Measurements from ENCODE around the gene LTBP1. TPM values are rescaled to one million over a fixed set of nuclear protein-coding genes. Genes with fewer than 3 reads are reported as not detected.
"Not testable (repeated sequence)": the region's sequence is repeated elsewhere in the genome, so short reads cannot be mapped to it uniquely, and the experiment has no call there.

LTBP1 gene
- total RNA-seq, 2 donors from 2014 or later = 2.2 to 33.8 TPM

DNA sequence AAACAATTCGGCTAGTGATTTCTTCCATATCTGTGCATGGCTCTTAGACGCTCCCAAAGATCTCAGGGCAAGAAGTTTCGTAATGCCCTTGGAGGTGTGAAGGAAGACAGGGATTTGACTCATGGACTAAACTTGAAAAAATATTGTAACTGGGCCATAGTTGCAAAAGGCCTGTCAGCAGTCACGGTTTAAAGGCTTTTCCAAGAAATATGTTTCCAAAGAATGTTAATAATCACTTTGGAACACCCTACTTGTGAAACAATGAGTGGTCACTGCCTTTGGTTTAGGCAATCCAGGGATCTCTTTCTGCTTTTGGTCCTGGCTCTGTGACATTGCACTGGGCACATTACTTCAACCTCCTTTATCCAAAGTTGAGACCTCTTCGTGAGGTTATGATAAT is 427.2 kb downstream of the LTBP1 start:
- no peak for DNase-seq
- no peaks in the 10 kb centered on the region for H3K9me3 ChIP-seq (ENCODE audit: control insufficient read depth, low read length, poor library complexity, severe bottlenecking)
- no peaks in the 10 kb centered on the region for H3K4me1 Mint-ChIP-seq
- no peak overlapping the region for H3K4me3 Mint-ChIP-seq
- H3K36me3 Mint-ChIP-seq (ENCODE audit: low read depth) = no peaks in the 10 kb centered on the region
- no peaks in the 10 kb centered on the region for H3K27me3 Mint-ChIP-seq
- ATAC-seq = no peak
- H3K27ac Mint-ChIP-seq = no peak overlapping the region

DNA sequence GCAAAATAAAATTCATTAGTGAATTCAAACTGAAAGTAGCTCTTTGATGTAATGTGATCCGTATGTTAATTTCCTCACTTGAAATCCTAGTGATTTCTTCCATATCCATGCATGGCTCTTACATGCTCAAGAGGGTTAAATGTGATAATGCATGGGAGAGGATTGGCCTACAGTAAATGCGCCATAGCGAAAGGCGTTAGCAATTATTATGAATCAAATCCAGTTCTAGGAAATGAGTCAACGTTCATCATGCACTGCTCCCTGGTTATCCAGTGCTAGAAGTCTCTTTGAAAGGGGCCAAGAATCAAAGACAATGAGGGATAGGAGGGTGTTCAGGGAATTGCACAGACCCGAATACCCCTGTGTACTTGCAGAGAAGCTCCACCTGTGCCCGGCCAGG is 428.3 kb downstream of the LTBP1 start:
- DNase-seq = no peak
- no peaks in the 10 kb centered on the region for H3K9me3 ChIP-seq (ENCODE audit: control insufficient read depth, low read length, poor library complexity, severe bottlenecking)
- no peaks in the 10 kb centered on the region for H3K4me1 Mint-ChIP-seq
- no peak for ATAC-seq
- H3K36me3 Mint-ChIP-seq (ENCODE audit: low read depth) = no peaks in the 10 kb centered on the region
- H3K4me3 Mint-ChIP-seq = no peak overlapping the region
- H3K27ac Mint-ChIP-seq = no peak overlapping the region
- H3K27me3 Mint-ChIP-seq = no peaks in the 10 kb centered on the region

GRCh38 chr2:33377048-33377447 is 430.3 kb downstream of the LTBP1 start:
- H3K36me3 Mint-ChIP-seq (ENCODE audit: low read depth) = no peaks in the 10 kb centered on the region
- peaks cover 8% of the 10 kb centered on the region for H3K27me3 Mint-ChIP-seq
- no peak for DNase-seq
- no peak for ATAC-seq
- H3K4me1 Mint-ChIP-seq = no peaks in the 10 kb centered on the region
- H3K27ac Mint-ChIP-seq = no peak overlapping the region
- H3K9me3 ChIP-seq (ENCODE audit: control insufficient read depth, low read length, poor library complexity, severe bottlenecking) = no peaks in the 10 kb centered on the region
- no peak overlapping the region for H3K4me3 Mint-ChIP-seq

- ATAC-seq (no peak), DNase-seq (no peak)
- H3K9me3 ChIP-seq (ENCODE audit: control insufficient read depth, low read length, poor library complexity, severe bottlenecking) = no peaks in the 10 kb centered on the region
- no peaks in the 10 kb centered on the region for H3K36me3 Mint-ChIP-seq (ENCODE audit: low read depth)
- H3K27ac Mint-ChIP-seq = no peak overlapping the region
- no peak overlapping the region for H3K4me3 Mint-ChIP-seq
- no peaks in the 10 kb centered on the region for H3K4me1 Mint-ChIP-seq
- H3K27me3 Mint-ChIP-seq = peaks cover 18% of the 10 kb centered on the region
Measured at GRCh38 chr2:33378556-33379210, 431.9 kb downstream of the LTBP1 start.

GRCh38 chr2:33380001-33380609 is 433.4 kb downstream of the LTBP1 start:
- no peak for ATAC-seq
- H3K27me3 Mint-ChIP-seq = peaks cover 31% of the 10 kb centered on the region
- DNase-seq = no peak
- H3K27ac Mint-ChIP-seq = no peak overlapping the region
- H3K9me3 ChIP-seq (ENCODE audit: control insufficient read depth, low read length, poor library complexity, severe bottlenecking) = no peaks in the 10 kb centered on the region
- no peaks in the 10 kb centered on the region for H3K4me1 Mint-ChIP-seq
- no peaks in the 10 kb centered on the region for H3K36me3 Mint-ChIP-seq (ENCODE audit: low read depth)
- no peak overlapping the region for H3K4me3 Mint-ChIP-seq

DNA sequence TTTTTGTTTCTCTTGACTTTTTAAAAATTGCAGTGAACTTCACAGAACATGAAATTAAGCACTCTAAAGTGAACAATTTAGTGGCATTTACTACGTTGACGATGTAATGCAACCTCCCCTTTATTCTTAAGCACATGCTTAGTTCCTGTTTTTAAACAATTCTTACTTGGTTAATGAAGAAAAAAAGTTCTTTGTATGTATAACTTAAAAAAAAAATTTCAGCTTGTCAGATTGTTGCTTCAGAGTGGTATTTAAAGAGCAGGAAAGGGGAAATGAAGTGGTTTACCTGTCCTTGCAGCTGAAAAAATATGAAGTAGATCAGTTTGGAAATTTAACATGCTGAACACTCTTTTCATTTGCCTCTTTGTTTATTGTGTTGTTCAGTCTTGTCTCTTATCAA is 434.0 kb downstream of the LTBP1 start:
- ATAC-seq = no peak
- H3K4me3 Mint-ChIP-seq = no peak overlapping the region

GRCh38 chr2:33381301-33381858 is 434.6 kb downstream of the LTBP1 start:
- Mint-ChIP-seq H3K4me1 (no peaks in the 10 kb centered on the region), H3K27ac (no peak overlapping the region), H3K4me3 (no peak overlapping the region), H3K36me3 (ENCODE audit: low read depth) (no peaks in the 10 kb centered on the region), H3K27me3 (peaks cover 42% of the 10 kb centered on the region)
- ATAC-seq = no peak
- no peaks in the 10 kb centered on the region for H3K9me3 ChIP-seq (ENCODE audit: control insufficient read depth, low read length, poor library complexity, severe bottlenecking)
- DNase-seq = no peak

More for the DNA sequence above, 434.0 kb downstream of the LTBP1 start:
- Mint-ChIP-seq H3K27me3 (peaks cover 36% of the 10 kb centered on the region), H3K27ac (no peak overlapping the region), H3K4me1 (no peaks in the 10 kb centered on the region), H3K36me3 (ENCODE audit: low read depth) (no peaks in the 10 kb centered on the region)
- H3K9me3 ChIP-seq (ENCODE audit: control insufficient read depth, low read length, poor library complexity, severe bottlenecking) = no peaks in the 10 kb centered on the region
- no peak for DNase-seq

DNA sequence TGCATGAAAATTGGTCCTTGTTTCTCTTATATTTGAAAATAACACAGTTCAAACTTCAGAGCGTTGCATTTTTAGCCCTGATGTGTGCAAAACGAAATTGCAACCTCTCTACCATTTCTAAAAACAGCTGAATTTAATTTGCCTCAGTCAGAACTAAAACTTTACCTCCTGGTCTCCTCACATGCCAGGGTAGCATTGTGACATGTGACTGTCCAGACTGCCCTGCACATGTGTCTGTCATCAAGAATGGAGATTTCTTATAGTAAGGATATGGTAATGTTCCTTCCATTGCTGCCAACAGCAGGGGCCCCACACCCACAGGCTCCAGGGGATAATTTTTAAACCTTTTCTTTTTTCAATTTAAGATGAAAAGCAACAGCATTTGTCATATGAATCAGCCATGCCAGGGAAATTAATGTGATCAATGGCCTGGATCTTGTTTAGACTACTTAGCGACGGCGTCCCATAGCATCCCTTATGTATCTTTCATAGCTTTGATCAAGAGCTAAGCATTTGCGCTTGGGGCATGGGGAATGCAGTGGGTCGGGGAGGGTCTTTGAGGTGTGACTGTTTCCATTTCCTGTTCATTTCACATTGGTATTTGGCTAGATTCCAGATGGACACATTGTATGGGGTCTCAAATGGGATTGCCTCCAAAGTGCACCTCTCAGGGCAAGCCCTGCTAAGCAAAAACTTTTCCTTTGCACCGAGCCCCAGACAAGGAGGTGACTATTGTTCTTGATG is 437.3 kb downstream of the LTBP1 start:
- Mint-ChIP-seq H3K4me3 (no peak overlapping the region), H3K27me3 (peaks cover 57% of the 10 kb centered on the region), H3K27ac (no peak overlapping the region), H3K36me3 (ENCODE audit: low read depth) (no peaks in the 10 kb centered on the region), H3K4me1 (no peaks in the 10 kb centered on the region)
- no peak for DNase-seq
- ATAC-seq = no peak
- H3K9me3 ChIP-seq (ENCODE audit: control insufficient read depth, low read length, poor library complexity, severe bottlenecking) = no peaks in the 10 kb centered on the region

DNA sequence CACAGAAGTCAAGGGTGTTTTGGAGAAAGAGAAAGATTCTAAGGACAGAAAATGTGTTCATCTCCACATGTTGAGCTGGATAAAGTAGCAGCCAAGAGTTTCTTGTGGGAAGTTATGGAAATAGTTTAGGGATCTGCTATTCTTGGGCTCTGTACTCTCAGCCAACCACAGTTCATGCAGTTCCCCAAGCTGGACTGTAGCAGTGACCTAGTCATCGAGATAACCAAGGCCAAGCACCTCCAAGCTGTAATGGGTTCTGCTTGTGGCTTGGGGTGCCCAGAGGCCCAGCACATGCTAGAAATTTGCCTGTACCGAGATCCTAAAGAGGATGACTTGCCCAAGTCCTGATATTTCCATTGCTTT is 437.8 kb downstream of the LTBP1 start:
- no peaks in the 10 kb centered on the region for H3K4me1 Mint-ChIP-seq
- no peak overlapping the region for H3K27ac Mint-ChIP-seq
- ATAC-seq (no peak), DNase-seq (no peak)
- peaks cover 57% of the 10 kb centered on the region for H3K27me3 Mint-ChIP-seq
- H3K9me3 ChIP-seq (ENCODE audit: control insufficient read depth, low read length, poor library complexity, severe bottlenecking) = no peaks in the 10 kb centered on the region
- no peak overlapping the region for H3K4me3 Mint-ChIP-seq
- no peaks in the 10 kb centered on the region for H3K36me3 Mint-ChIP-seq (ENCODE audit: low read depth)

DNA sequence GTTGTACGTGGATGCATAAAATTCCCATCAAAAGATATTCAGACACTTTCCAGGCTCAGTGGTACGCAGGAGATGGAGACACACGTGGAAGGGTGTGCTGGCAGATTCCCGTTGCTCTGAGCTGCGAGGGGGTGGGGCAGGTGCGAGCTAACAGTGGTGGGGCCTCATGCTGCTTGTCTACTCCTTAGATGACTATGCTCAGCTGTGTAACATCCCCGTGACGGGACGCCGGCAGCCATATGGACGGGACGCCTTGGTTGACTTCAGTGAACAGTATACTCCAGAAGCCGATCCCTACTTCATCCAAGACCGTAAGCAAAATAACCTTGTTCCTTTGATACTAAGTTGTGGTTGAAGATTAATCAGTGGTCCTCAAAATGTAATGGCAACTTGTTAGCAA is 442.2 kb downstream of the LTBP1 start:
- no peaks in the 10 kb centered on the region for H3K9me3 ChIP-seq (ENCODE audit: control insufficient read depth, low read length, poor library complexity, severe bottlenecking)
- H3K4me1 Mint-ChIP-seq = no peaks in the 10 kb centered on the region
- no peak overlapping the region for H3K4me3 Mint-ChIP-seq
- ATAC-seq = no peak
- no peaks in the 10 kb centered on the region for H3K36me3 Mint-ChIP-seq (ENCODE audit: low read depth)
- no peak overlapping the region for H3K27ac Mint-ChIP-seq
- DNase-seq = no peak
- H3K27me3 Mint-ChIP-seq = peaks cover 36% of the 10 kb centered on the region

DNA sequence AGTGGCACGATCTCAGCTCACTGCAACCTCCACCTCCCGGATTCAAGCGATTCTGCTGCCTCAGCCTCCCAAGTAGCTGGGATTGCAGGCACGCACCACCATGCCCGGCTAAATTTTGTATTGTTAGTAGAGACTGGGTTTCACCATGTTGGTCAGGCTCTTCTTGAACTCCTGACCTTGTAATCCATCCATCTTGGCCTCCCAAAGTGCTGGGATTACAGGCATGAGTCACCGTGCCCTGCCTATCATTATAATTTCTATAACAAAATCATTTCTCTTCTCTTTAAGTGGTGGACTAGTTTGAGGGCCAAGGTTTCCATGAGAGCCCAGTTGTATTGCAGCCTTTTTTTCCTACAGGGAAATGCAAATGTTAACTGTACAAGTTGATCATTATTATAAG is 442.9 kb downstream of the LTBP1 start:
- not testable (repeated sequence) for H3K4me3 Mint-ChIP-seq; H3K27ac Mint-ChIP-seq; H3K4me1 Mint-ChIP-seq; H3K9me3 ChIP-seq (ENCODE audit: control insufficient read depth, low read length, poor library complexity, severe bottlenecking); ATAC-seq; H3K36me3 Mint-ChIP-seq (ENCODE audit: low read depth); DNase-seq
- peaks cover 29% of the 10 kb centered on the region for H3K27me3 Mint-ChIP-seq

- Mint-ChIP-seq H3K4me1 (no peaks in the 10 kb centered on the region), H3K36me3 (ENCODE audit: low read depth) (no peaks in the 10 kb centered on the region)
- no peak for ATAC-seq
Measured at GRCh38 chr2:33391529-33392255, 444.9 kb downstream of the LTBP1 start.

DNA sequence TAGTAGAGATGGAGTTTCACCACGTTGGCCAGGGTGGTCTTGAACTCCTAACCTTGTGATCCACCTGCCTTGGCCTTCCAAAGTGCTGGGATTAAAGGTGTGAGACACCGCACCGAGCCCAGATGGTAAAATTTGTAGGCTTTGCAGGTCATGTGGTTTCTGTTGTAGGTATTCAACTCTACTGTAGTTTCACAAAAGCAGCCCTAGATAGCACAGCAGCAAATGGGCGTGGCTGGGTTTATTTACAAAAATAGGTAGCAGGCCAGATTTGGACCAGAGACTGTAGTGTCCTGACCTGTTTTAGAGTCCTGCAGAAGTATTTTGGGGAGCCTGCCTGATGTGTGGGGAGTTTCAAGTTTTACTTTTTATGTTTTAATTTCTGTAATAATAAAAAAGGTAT is 445.6 kb downstream of the LTBP1 start:
- peaks cover 10% of the 10 kb centered on the region for H3K27me3 Mint-ChIP-seq
- H3K27ac Mint-ChIP-seq = no peak overlapping the region
- DNase-seq = no peak
- H3K9me3 ChIP-seq (ENCODE audit: control insufficient read depth, low read length, poor library complexity, severe bottlenecking) = no peaks in the 10 kb centered on the region
- no peak overlapping the region for H3K4me3 Mint-ChIP-seq
- H3K4me1 Mint-ChIP-seq = no peaks in the 10 kb centered on the region
- no peaks in the 10 kb centered on the region for H3K36me3 Mint-ChIP-seq (ENCODE audit: low read depth)
- no peak for ATAC-seq

More at GRCh38 chr2:33391529-33392255, 444.9 kb downstream of the LTBP1 start:
- Mint-ChIP-seq H3K4me3 (no peak overlapping the region), H3K27me3 (peaks cover 15% of the 10 kb centered on the region), H3K27ac (no peak overlapping the region)
- H3K9me3 ChIP-seq (ENCODE audit: control insufficient read depth, low read length, poor library complexity, severe bottlenecking) = no peaks in the 10 kb centered on the region
- no peak for DNase-seq
